Liver (tissue), 9 donors: ENCODE data around the gene GFRA4. TPM values are rescaled to one million over a fixed set of nuclear protein-coding genes. Genes with fewer than 3 reads are reported as not detected.

ENCODE experiments used
- DNase-seq: peaks from one replicate; pipeline ENCODE4 v3.0.0-alpha.2; 2017; ENCODE audit warnings: low spot score
- H3K27ac ChIP-seq, 2 donors: one replicate each; pipeline ENCODE4 v1.7.0; 2013; ENCODE audit warnings: inconsistent platforms in 2 of 2, low read length in 2 of 2, control low read depth in 1 of 2, low read depth in 1 of 2, mild to moderate bottlenecking in 1 of 2
- H3K27me3 ChIP-seq, 4 donors: one replicate each; pipeline versions ENCODE4 v1.6.1 to v1.7.0; 2013; ENCODE audit warnings: low read length in 3 of 4, inconsistent platforms in 1 of 4, mild to moderate bottlenecking in 1 of 4, moderate library complexity in 1 of 4; ENCODE audit not compliant: control insufficient read depth in 4 of 4, insufficient read depth in 4 of 4
- H3K36me3 ChIP-seq, 4 donors: one replicate each; pipeline versions ENCODE4 v1.6.1 to v1.7.0; 2013; ENCODE audit warnings: low read length in 3 of 4, mild to moderate bottlenecking in 3 of 4, low read depth in 1 of 4, moderate library complexity in 1 of 4; ENCODE audit not compliant: control insufficient read depth in 4 of 4, insufficient read depth in 3 of 4
- H3K4me1 ChIP-seq, 4 donors: one replicate each; pipeline versions ENCODE4 v1.6.1 to v1.7.0; 2013; ENCODE audit warnings: low read length in 3 of 4, mild to moderate bottlenecking in 3 of 4, moderate library complexity in 1 of 4; ENCODE audit not compliant: control insufficient read depth in 4 of 4, insufficient read depth in 4 of 4
- H3K4me3 ChIP-seq, 3 donors: one replicate each; pipeline versions ENCODE4 v1.6.1 to v1.7.0; 2013; ENCODE audit warnings: low read length in 3 of 3, control low read depth in 1 of 3, low read depth in 1 of 3, mild to moderate bottlenecking in 1 of 3
- H3K9ac ChIP-seq, 2 donors: one replicate each; pipeline ENCODE4 v1.7.0; 2013; ENCODE audit warnings: low read length in 2 of 2, mild to moderate bottlenecking in 2 of 2, moderate library complexity in 2 of 2, control low read depth in 1 of 2, low read depth in 1 of 2
- H3K9me3 ChIP-seq, 4 donors: one replicate each; pipeline versions ENCODE4 v1.6.1 to v1.7.0; 2013; ENCODE audit warnings: low read length in 3 of 4; ENCODE audit not compliant: control insufficient read depth in 4 of 4
- ATF3 ChIP-seq: IDR thresholded peaks from 2 replicates; pipeline ENCODE4 v1.6.1; 2016; ENCODE audit warnings: antibody characterized with exemption
- CTCF ChIP-seq: fragments of 150-350 bp; IDR thresholded peaks from 2 replicates; pipeline ENCODE4 v1.5.1; 2017; ENCODE audit warnings: improper control_type of control experiment, low read depth, low read length; ENCODE audit not compliant: missing input control
- EGR1 ChIP-seq, 2 donors: IDR thresholded peaks; 2 replicates each; pipeline ENCODE4 v1.6.1; 2016 to 2018; ENCODE audit warnings: antibody characterized with exemption in 2 of 2, low read depth in 2 of 2
- FOXA1 ChIP-seq: IDR thresholded peaks from 2 replicates; pipeline ENCODE4 v1.6.1; 2016; ENCODE audit warnings: antibody characterized with exemption
- FOXA2 ChIP-seq: IDR thresholded peaks from 2 replicates; pipeline ENCODE4 v1.6.1; 2016; ENCODE audit warnings: antibody characterized with exemption
- GABPA ChIP-seq, 2 donors: IDR thresholded peaks in 1 of 2; conservative IDR thresholded peaks in 1 of 2; 2 replicates each; pipeline ENCODE4 v1.6.1; 2016; ENCODE audit warnings: antibody characterized with exemption in 2 of 2, mild to moderate bottlenecking in 1 of 2, moderate library complexity in 1 of 2
- HNF4A ChIP-seq, 2 donors: conservative IDR thresholded peaks; 2 replicates each; pipeline ENCODE4 v1.6.1; 2016; ENCODE audit warnings: antibody characterized with exemption in 2 of 2, mild to moderate bottlenecking in 2 of 2
- HNF4G ChIP-seq: IDR thresholded peaks from 2 replicates; pipeline ENCODE4 v1.6.1; 2016; ENCODE audit warnings: antibody characterized with exemption
- JUND ChIP-seq, 2 donors: IDR thresholded peaks; 2 replicates each; pipeline ENCODE4 v1.6.1; 2016; ENCODE audit warnings: antibody characterized with exemption in 2 of 2
- NR2F2 ChIP-seq: IDR thresholded peaks from 2 replicates; pipeline ENCODE4 v1.6.1; 2016; ENCODE audit warnings: antibody characterized with exemption
- RAD21 ChIP-seq, 2 donors: IDR thresholded peaks; 2 replicates each; pipeline ENCODE4 v1.6.1; 2016; ENCODE audit warnings: antibody characterized with exemption in 2 of 2, mild to moderate bottlenecking in 2 of 2
- REST ChIP-seq: IDR thresholded peaks from 2 replicates; pipeline ENCODE4 v1.6.1; 2016; ENCODE audit warnings: antibody characterized with exemption, mild to moderate bottlenecking
- SP1 ChIP-seq: IDR thresholded peaks from 2 replicates; pipeline ENCODE4 v1.6.1; 2018; ENCODE audit warnings: antibody characterized with exemption, mild to moderate bottlenecking
- TAF1 ChIP-seq: conservative IDR thresholded peaks from 2 replicates; pipeline ENCODE4 v1.6.1; 2016; ENCODE audit warnings: antibody characterized with exemption, mild to moderate bottlenecking
- ZBTB33 ChIP-seq: IDR thresholded peaks from 2 replicates; pipeline ENCODE4 v1.6.1; 2016; ENCODE audit warnings: antibody characterized with exemption
- WGBS: extraction: QIAGEN DNeasy Blood & Tissue Kit; methylation state at CpG from one replicate; pipeline ENCODE4 v1.1.7; 2013; 5-methylcytosine and 5-hydroxymethylcytosine counted together
- polyA plus RNA-seq, 2 donors: library from polyadenylated mRNA; stranded (reverse) in 1 of 2; unstranded in 1 of 2; fragments of 200-250 nt in 1 of 2; fragments of >200 nt in 1 of 2; fragmentation: Nextera tagmentation in 1 of 2; extraction: Ambion mirVana in 1 of 2; gene quantifications; one replicate each; pipeline versions ENCODE4 v1.2.1 to v1.2.3, GENCODE V29; 2013 to 2015
- total RNA-seq, 2 donors: library from RNA; depleted of rRNA; stranded (reverse); fragments of >200 nt; gene quantifications; one replicate each; pipeline ENCODE4 v1.2.3, GENCODE V29; 2014
- donor health status: healthy.
- donor health status: healthy.
- donor health status: healthy.
- donor health status: healthy.
- donor health status: healthy.

Gene GFRA4
- total and polyA plus RNA-seq, 4 donors, result not detected

- WGBS, result 95% methylated on average over 9 of the region's 9 CpGs
- no peak for DNase-seq
- no peak overlapping the region for H3K27ac ChIP-seq
- no peaks in the 10 kb centered on the region for H3K4me1 ChIP-seq
- H3K36me3 ChIP-seq, result peaks cover 5 to 17% (median 13%) of the 10 kb centered on the region in 4 donors
- no peaks in the 10 kb centered on the region for H3K27me3 ChIP-seq
- TF ChIP-seq ATF3, result no peak
- TF ChIP-seq HNF4G, result no peak
- TF ChIP-seq TAF1, result no peak
- TF ChIP-seq EGR1 (IDR thresholded peaks at IDR 0.05; ENCODE audit: low read depth in 2 of 2), result no peak
- TF ChIP-seq HNF4A (conservative IDR thresholded peaks at IDR 0.05), result no peak
- no peak for TF ChIP-seq ZBTB33
- TF ChIP-seq CTCF, result no peak
- TF ChIP-seq SP1, result no peak
- no peak for TF ChIP-seq GABPA (IDR thresholded peaks at IDR 0.05 in 1 of 2, conservative IDR thresholded peaks at IDR 0.05 in 1 of 2)
- TF ChIP-seq FOXA1, result no peak
- TF ChIP-seq NR2F2, result no peak
- TF ChIP-seq JUND (IDR thresholded peaks at IDR 0.05), result no peak
- no peak for TF ChIP-seq RAD21 (IDR thresholded peaks at IDR 0.05)
- TF ChIP-seq REST, result no peak
- no peak for TF ChIP-seq FOXA2
- no peak overlapping the region for H3K4me3 ChIP-seq
- H3K9ac ChIP-seq, result no peak overlapping the region
- H3K9me3 ChIP-seq, result no peaks in the 10 kb centered on the region
Measured at GRCh38 chr20:3613821-3614440, 49.3 kb downstream of the GFRA4 start.
